Skeletal muscle cell (primary cell): Measurements from ENCODE around the gene ABHD16A.

Source experiments
- DNase-seq: peaks from one replicate; pipeline ENCODE4 v3.0.0-alpha.2; 2010; ENCODE audit warnings: low read depth
- H3K4me3 ChIP-seq: 2 replicates; pipeline ENCODE4 v1.5.1; 2011; ENCODE audit warnings: low read depth, mild to moderate bottlenecking, control low read depth, low read length, moderate library complexity

Gene ABHD16A

DNA sequence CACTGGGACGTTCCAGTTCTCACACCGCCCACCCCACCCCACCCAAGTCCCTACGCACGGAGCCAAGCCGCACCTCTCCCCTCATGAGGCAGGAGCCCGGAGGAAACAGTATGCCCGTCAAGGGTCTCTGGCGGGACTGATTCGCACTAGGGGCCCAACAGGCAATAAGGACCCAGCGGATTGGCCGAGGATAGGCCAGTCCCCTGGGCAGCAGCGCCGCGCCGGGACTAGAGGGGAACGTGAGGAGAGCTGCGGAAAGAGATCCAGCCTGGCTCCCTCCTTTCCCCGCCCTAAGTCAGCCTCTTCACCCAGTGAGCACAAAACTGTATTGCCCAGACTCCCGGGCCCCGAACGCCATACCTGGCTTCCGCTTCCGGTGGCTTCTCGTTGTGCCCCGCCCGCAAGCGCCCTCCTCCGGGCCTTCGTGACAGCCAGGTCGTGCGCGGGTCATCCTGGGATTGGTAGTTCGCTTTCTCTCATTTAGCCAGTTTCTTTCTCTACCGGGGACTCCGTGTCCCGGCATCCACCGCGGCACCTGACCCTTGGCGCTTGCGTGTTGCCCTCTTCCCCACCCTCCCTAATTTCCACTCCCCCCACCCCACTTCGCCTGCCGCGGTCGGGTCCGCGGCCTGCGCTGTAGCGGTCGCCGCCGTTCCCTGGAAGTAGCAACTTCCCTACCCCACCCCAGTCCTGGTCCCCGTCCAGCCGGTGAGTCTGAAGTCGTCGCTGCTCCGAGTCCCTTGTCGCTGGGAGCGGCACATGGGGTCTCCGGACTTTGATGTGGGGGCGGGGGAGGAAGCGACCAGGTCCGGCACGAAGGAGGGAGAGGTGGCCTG, 37.4 kb downstream of the ABHD16A start, which contains the start of gene CSNK2B:
Gene CSNK2B, plus strand, starts transcription at position 580 of the 836 bp plus-strand sequence. CDS start 752 bp downstream, outside the sequence.
- DNase-seq: peak; percentile 89
- peak within 1 kb of the TSS; percentile 97 for H3K4me3 ChIP-seq

GRCh38 chr6:31664790-31665500, 38.2 kb downstream of the ABHD16A start, which contains the start of gene GPANK1:
Gene GPANK1, minus strand, starts transcription at chr6:31664997. Its CDS starts 519 bp downstream, at chr6:31664478.
- DNase-seq: peak; percentile 85
- H3K4me3 ChIP-seq: peak within 1 kb of the TSS; percentile 97

- H3K4me3 ChIP-seq: peak overlapping the region; percentile 97
- peak; percentile 49 for DNase-seq
These were observed 38.9 kb downstream of the ABHD16A start for GRCh38 chr6:31663961-31664789.

DNA sequence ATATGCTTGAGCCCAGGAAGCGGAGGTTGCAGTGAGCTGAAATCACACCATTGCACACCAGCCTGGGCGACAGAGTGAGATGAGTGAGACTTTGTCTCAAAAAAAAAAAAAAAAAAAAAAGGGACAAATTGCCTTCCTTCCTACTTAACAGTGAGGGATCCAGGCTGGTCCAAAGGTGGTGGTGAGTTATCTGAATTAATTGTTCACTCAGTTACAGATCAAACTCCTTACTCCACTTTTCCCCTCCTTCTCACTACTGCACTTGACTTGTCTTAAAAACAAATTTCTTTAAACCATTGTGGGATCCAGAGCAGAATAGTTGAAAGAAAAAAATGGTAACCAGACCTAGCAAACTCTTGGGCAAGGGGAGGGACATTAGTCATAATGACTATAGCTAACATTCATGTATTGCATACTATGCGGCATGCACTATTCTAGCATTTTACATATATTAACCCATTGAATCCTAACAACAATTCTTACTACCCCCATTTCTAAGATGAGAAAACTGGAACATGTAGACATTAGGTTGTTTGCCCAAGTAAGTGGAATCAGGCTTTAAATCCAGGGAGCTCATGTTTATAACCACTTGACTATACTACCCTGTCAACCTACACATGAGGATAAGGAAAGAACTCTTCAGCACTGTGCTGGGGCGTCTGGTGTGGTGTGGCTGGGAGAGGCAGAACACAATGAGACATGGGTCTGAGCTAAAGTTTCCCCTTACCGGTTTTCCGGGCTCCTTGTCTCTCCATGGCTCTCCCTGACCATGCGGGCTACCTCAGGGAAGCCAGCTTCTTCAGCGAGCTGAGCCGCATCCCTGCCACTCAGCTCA, 39.8 kb downstream of the ABHD16A start:
- H3K4me3 ChIP-seq: peak overlapping the region; percentile 97
- no peak for DNase-seq

- H3K4me3 ChIP-seq: no peak overlapping the region
These were observed 40.9 kb downstream of the ABHD16A start for GRCh38 chr6:31662124-31662723.

DNA sequence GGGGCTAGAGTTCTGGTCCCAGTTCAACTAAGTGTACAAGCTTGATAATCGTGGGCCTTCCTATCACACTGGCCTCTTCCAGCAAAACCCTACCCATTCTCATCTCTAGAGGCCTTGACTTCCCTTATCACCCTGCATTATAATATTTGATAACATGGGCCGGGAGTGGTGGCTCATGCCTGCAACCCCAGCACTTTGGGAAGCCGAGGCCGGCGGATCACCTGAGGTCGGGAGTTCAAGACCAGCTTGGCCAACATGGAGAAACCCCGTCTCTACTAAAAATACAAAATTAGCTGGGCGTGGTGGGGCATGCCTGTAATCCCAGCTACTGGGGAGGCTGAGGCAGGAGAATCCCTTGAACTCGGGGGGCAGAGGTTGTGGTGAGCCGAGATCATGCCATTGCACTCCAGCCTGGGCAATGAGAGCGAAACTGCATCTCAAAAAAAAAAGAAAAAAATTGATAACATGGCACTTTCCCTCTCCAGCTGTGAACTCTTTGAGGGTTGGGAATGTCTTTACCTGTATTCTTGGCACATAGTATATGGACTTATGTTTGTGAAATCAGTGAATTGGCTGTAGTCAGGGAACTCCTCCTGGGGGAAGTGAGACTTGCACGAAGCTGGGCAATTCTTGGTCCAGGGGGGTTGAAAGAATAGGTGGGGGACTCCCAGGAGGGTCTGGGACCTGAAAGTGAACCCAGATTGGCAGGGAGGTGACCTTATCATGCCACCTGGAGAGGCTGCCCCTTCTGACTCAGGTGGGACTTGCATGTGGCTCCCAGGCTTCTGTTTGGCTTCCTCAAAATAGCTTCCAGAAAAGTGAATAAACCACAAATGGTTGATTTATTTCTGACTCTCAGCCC, 41.6 kb downstream of the ABHD16A start:
- DNase-seq: no peak
- peak overlapping the region; percentile 90 for H3K4me3 ChIP-seq

More at GRCh38 chr6:31662124-31662723, 40.9 kb downstream of the ABHD16A start:
- DNase-seq: no peak

- peak; percentile 32 for DNase-seq
- peak within 1 kb of the TSS; percentile 90 for H3K4me3 ChIP-seq
These were observed 42.5 kb downstream of the ABHD16A start, which contains the start of gene C6orf47 for GRCh38 chr6:31660381-31661261. Gene C6orf47, minus strand, starts transcription at chr6:31660778. Its CDS starts 831 bp downstream, at chr6:31659947.

GRCh38 chr6:31659649-31660380, 43.3 kb downstream of the ABHD16A start:
- no peak for DNase-seq
- H3K4me3 ChIP-seq: peak overlapping the region; percentile 90

GRCh38 chr6:31658983-31659648, 44.0 kb downstream of the ABHD16A start:
- DNase-seq: no peak
- peak overlapping the region; percentile 90 for H3K4me3 ChIP-seq

DNA sequence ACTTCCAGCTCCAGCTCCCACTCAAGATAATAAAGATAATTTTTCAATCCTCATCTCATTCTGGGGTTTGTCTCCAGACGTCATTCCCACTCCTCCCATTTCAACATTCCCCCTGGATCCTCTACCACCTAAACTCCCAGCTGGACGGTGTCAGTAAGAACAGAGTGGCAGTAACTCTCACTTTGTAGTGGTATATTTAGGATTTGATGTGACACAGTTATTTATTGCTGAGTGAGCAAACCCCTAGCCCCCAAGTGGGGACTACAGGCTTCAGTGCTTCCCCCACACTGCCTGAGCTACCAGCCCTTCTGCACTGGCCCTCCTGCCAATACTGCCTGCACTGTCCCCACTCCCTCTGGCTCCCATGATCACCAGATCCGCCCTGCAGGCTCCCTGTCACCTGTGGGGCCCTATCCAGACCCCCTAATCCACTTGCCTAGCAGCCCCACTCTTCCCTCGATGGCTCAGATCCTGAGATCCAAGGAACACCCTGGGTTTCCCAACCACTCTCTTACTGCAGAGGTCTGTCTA, 44.9 kb downstream of the ABHD16A start:
- H3K4me3 ChIP-seq: no peak overlapping the region
- DNase-seq: no peak

DNA sequence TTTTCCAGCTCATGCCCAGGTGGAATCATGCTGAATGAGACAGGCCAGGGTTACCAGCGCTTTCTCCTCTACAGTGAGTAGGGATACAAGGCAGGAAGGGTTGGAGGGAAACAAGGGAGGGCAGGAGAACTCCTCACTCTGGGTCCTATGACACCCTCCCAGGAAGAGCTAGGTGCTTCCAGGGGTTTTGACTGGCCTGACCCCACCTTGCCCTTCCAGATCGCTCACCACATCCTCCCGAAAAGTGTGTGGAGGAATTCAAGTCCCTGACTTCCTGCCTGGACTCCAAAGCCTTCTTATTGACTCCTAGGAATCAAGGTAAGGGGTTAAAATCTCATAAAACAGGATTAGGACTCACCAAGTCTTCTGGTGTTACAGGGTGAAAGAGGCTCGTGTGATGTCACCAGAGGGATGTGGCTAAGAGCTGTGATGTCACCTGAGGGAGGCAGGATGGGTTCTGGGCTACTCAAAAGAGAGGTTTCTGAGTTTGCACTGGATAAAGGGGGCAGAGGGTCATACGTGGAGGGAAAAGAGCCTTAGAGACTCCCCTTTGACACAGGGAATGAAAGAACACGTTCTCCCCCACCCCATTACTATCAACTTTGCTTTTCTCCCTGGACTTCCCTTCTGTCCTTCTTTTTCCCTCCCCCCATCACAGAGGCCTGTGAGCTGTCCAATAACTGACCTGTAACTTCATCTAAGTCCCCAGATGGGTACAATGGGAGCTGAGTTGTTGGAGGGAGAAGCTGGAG, 45.5 kb downstream of the ABHD16A start:
- no peak overlapping the region for H3K4me3 ChIP-seq
- no peak for DNase-seq

GRCh38 chr6:31655349-31656237, 47.5 kb downstream of the ABHD16A start, which contains the start of gene APOM:
Gene APOM, plus strand, starts transcription at chr6:31655894. Its CDS starts 73 bp downstream, at chr6:31655967.
- DNase-seq: no peak
- no peak within 1 kb of the TSS for H3K4me3 ChIP-seq
